T-helper 1 cell treated with Interleukin-12 subunit alpha and Interleukin-12 subunit beta and Interleukin-4 antibody, amounts not matched to agents 30 ng/mL and 1 ng/mL, for 36 hours (primary cell): Measurements from ENCODE around the gene LCA5. TPM values are rescaled to one million over a fixed set of nuclear protein-coding genes. Genes with fewer than 3 reads are reported as not detected.
"Not testable (repeated sequence)": the region's sequence is repeated elsewhere in the genome, so short reads cannot be mapped to it uniquely, and the experiment has no call there.

Experiments
- intact Hi-C: fragments of 100-400 bp; cut with micrococcal nuclease; formaldehyde crosslinking; loops from one replicate; pipeline ENCODE4 v1.15.1; 2024
- total RNA-seq: library from RNA; stranded (reverse); gene quantifications from 2 replicates; pipeline ENCODE4 v1.2.3, GENCODE V29; 2022

The LCA5 gene
- total RNA-seq, 1 donor from 2014 or later, result 0.10 TPM

- intact Hi-C loops, result no loop called here
Measured at GRCh38 chr6:79538106-79538971, 1.1 kb upstream of the LCA5 start.

GRCh38 chr6:79536585-79536953, 661 bp downstream of the LCA5 start:
- intact Hi-C loops, result loop anchor here (2.0 kb wide), 3 partner anchors 34 to 570 kb away; partner anchors contain the start of gene BCKDHB

- intact Hi-C loops, result not testable (repeated sequence)
Measured at GRCh38 chr6:79529567-79529966, 7.7 kb downstream of the LCA5 start.

- intact Hi-C loops, result no loop called here
Measured at GRCh38 chr6:79526897-79527296, 10.3 kb downstream of the LCA5 start.

- intact Hi-C loops, result no loop called here
Measured at GRCh38 chr6:79525272-79526100, 11.7 kb downstream of the LCA5 start.

- intact Hi-C loops, result no loop called here
Measured at GRCh38 chr6:79524065-79524464, 13.2 kb downstream of the LCA5 start.

GRCh38 chr6:79522609-79523008, 14.6 kb downstream of the LCA5 start:
- intact Hi-C loops, result no loop called here

GRCh38 chr6:79520534-79520933, 16.7 kb downstream of the LCA5 start:
- intact Hi-C loops, result no loop called here

- intact Hi-C loops, result no loop called here
Measured at GRCh38 chr6:79518842-79519241, 18.4 kb downstream of the LCA5 start.

GRCh38 chr6:79515436-79515835, 21.8 kb downstream of the LCA5 start:
- intact Hi-C loops, result no loop called here

- intact Hi-C loops, result no loop called here
Measured at GRCh38 chr6:79513111-79513510, 24.1 kb downstream of the LCA5 start.

GRCh38 chr6:79512014-79512413, 25.2 kb downstream of the LCA5 start:
- intact Hi-C loops, result no loop called here

- intact Hi-C loops, result no loop called here
Measured at GRCh38 chr6:79510707-79511106, 26.5 kb downstream of the LCA5 start.

GRCh38 chr6:79506251-79506650, 31.0 kb downstream of the LCA5 start:
- intact Hi-C loops, result no loop called here

GRCh38 chr6:79504372-79504771, 32.9 kb downstream of the LCA5 start:
- intact Hi-C loops, result no loop called here

- intact Hi-C loops, result no loop called here
Measured at GRCh38 chr6:79498842-79499241, 38.4 kb downstream of the LCA5 start.

- intact Hi-C loops, result no loop called here
Measured at GRCh38 chr6:79495246-79495645, 42.0 kb downstream of the LCA5 start.

- intact Hi-C loops, result no loop called here
Measured at GRCh38 chr6:79494841-79495240, 42.4 kb downstream of the LCA5 start.

- intact Hi-C loops, result no loop called here
Measured at GRCh38 chr6:79470728-79471127, 66.5 kb downstream of the LCA5 start.

GRCh38 chr6:79469376-79470246, 67.6 kb downstream of the LCA5 start:
- intact Hi-C loops, result no loop called here

- intact Hi-C loops, result no loop called here
Measured at GRCh38 chr6:79468587-79468986, 68.6 kb downstream of the LCA5 start.
